Measurements from ENCODE around the gene RUNDC3A.

Gene RUNDC3A

DNA sequence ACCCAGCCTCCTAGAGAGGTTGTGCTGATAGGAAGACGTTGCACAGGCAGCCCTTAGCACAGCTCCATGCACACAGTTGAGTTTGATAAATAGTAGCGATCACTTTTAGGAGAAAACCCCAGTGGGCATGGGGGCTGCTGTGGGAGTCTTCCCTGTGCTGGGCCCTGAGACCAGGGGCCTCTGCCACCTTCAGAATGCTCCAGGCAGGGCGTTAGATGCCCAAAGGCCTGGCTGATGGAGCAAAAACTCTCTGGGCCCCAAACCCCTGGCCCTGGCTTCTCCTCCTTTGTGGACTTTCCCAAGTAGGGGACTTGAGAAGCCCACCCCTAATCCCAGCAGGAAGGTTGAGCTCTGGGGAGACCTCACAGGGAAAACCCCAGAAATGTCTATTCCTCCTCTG is 26.1 kb upstream of the RUNDC3A start:
- DNase-seq (ENCODE audit: extremely low spot score, insufficient read length, low read depth) (no peak), FAIRE-seq (no peak)

DNA sequence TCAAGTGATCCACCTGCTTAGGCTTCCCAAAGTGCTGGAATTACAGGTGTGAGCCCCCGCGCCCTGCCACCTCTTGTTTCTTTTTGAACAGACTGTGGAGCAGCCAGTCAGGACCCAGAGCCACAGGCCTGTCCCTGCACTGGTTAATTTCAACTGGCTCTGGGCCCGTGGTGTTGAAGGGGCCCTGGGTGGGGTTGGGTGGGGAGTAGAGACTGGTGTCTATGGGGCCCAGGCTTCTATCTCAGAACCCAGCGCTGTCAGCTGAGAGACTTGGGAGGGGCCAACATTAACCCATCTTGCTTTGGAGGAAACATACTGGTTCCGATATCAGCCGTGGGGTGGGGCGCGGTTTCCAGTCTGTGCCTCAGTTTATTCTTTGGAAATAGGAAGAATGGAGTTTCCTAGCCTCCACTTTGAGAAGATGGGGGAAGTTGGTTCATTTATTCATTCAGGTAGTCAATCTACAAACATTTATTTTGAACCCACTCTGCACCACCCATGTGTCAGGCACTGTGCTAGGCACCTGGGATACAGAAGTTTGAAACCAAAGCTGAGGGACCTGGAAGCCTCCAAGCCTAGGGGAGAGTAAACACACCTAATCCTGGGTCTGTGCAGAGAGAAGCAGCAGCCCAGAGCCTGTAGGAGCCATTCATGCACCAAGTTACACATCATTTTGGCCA is 24.9 kb upstream of the RUNDC3A start:
- no peak for FAIRE-seq
- DNase-seq (ENCODE audit: extremely low spot score, insufficient read length, low read depth): no peak

DNA sequence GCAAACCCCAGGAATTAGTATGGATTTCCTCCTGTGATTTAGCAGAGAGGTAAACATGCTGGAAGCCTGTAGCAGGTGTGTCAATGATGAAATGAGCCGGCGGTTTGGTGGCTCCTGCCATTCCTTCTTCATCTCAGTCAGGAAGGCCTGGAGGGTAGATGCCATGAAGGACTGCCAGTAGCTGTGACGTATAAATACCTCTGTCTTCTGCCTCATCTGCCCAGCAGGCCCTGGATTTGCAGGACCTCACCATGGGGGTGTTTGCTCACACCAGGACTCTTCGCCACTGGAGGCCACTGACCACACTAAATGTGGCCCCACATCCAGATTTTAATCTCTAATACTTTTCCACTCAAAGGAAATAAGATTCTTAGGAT is 24.4 kb upstream of the RUNDC3A start:
- FAIRE-seq: no peak
- no peak for DNase-seq (ENCODE audit: extremely low spot score, insufficient read length, low read depth)

DNA sequence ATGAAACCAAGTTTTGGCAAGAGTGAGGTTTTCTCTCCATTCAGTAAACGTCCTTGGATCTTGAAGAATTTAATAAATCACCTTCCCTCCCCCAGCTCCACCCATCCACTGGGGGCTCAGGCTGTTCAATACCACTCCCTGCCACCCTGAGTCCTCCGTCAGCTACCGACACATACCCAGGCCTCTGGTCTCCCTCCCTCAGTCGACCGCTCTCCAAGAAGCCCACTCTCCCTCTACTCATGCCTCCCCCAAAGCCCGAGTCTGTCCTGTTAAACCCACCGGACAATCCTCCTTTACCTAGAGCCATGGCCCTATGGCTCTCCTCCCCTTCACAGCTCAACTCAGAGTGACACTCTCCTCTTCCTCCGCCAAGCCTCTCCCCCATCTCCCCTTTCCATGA is 20.8 kb upstream of the RUNDC3A start:
- DNase-seq (ENCODE audit: extremely low spot score, insufficient read length, low read depth) (no peak), FAIRE-seq (no peak)

DNA sequence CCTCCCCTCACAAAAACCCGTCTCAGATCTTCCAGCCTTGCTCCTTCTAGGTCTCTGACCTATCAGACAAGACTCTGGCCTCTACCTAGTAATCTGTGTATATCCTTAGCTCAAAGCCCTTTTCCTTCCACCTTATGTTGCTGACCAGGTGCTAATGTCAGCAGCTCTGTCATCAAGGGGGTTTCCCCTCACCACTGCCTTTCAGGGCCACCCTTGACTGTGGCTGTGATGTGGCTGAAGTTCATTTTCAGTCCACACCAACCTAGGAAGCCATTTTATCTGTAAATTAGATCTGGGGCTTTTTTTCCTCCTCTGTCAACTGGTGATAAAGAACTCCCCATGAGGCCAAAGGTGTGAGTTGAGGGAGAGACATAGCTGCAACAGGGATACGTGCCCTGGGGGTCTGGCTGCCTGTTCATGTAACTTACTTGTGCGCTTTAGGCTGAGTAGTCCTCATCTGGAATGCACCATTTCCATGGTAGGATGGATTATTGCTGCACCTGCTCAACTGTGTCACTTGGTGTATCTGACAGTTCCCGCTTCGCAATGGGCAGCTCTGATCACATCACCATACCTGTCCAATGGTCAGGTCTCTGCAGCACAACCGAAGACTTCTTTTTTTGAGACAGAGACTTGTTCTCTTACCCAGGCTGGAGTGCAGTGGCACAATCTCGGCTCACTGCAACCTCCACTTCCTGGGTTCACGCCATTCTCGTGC is 14.7 kb upstream of the RUNDC3A start:
- DNase-seq (ENCODE audit: extremely low spot score, insufficient read length, low read depth): no peak
- FAIRE-seq: no peak

DNA sequence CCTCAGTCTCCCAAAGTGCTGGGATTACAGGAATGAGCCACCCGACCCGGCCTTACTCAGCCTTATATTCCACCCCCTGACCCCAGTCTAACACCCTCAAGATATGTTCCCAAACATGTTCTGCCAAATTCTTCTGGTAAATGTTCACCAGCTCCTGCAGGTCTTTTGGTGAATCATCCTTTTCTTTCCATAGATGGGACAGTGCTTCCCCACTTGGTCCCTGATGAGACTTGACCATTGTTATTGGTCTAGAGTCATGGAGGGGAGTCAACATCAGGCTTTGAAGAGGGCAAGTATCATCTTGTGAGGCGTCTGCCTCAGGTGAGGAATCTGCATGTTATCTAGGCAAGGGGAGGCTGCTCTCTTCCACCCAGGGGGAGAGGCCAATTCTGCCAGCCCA is 10.4 kb upstream of the RUNDC3A start:
- no peak for FAIRE-seq
- DNase-seq (ENCODE audit: extremely low spot score, insufficient read length, low read depth): no peak

DNA sequence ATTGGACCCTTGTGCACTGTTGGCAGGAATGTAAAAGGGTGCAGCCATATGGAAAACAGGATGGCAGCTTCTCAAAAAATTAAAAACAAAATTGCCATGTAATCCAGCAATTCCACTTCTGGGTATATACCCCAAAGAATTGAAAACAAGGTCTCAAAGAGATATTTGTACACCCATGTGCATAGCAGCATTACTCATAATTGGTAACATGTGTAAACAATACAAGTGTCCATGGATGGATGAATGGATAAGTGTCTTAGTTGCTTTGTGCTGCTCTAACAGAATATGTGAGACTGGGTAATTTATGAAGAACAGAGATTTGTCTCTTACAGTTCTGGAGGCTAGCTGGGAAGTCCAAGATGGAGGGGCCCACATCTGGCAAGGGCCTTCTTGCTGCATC is 3.8 kb upstream of the RUNDC3A start:
- DNase-seq (ENCODE audit: extremely low spot score, insufficient read length, low read depth): no peak
- no peak for FAIRE-seq

DNA sequence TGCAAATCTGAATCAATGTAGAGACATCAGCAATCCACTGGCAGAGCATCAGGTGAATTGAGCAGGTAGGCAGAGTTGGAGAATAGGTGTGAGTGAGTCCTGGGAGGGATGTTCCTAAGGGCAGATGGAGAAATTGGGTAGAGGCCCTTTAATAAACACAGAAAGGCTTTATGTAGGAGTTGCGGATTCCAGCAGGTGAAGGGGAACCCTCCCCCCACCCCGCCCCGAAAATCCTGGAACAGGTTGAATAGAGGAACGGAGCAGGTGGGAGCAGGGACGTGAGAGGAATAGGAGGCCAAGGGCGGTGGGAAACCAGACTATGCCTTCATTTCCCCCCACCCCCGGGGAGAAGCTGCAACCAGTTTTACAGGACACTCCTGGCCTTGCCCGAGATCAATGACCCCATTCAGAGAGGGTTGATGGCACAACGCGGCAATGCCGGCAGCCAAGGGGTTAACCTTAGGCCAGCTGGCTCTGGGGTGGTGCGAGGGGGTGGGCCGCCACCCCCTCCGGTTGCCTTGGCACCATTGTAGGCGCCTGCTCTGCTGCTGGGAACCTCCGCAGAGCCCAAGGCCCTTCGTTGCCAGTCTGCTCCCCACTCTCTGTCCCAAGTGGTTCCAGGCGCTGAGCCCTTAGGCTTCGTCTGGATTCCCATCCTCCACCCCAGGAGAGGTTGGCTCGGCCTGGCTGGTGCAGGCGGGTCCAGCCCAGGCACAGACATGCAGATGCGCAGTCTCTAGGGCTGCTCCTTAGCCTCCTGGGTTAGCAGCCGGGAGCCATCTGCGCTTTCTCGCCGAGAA is 814 bp upstream of the RUNDC3A start:
- FAIRE-seq: no peak
- DNase-seq (ENCODE audit: extremely low spot score, insufficient read length, low read depth): no peak

DNA sequence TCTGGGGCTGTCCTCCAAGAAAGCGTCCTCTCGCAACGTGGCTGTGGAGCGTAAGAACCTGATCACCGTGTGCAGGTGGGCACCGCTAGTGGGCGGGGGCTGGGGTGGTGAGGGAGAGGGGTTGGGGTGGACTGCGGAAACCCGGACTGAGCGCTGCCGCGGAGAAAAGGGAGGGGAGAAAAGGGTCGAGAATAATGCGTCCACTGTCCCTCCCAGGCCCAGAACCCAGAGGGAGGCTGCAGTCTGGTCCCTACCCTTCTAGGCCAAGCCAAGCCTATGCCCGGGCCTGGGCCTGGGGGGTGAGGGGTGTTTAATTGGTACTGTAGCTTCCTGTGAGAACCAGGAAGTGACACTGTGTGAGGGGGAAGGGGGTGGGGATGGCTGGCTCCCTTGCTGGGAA is 464 bp downstream of the RUNDC3A start:
- DNase-seq (ENCODE audit: extremely low spot score, insufficient read length, low read depth) (no peak), FAIRE-seq (no peak)

DNA sequence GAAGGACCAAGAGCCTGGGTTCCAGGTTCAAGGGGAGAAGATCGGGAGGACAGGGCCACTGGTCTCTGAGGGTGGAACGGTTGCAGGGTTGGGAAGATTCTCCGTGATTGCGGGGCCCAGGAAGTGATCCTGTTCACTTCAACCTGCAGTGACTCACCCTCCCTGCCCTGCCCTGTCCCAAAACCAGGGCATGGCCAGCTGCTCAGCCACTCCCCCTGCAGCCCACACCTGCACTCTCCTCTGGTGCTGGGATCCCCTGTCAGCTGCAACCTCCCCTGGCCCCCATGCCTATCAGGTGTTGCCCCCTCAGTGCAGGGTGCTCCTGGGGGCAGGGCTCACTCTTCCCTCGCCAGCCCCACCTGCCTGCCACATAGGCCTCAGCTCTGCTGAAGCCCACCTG is 1.1 kb downstream of the RUNDC3A start:
- FAIRE-seq: no peak
- no peak for DNase-seq (ENCODE audit: extremely low spot score, insufficient read length, low read depth)

DNA sequence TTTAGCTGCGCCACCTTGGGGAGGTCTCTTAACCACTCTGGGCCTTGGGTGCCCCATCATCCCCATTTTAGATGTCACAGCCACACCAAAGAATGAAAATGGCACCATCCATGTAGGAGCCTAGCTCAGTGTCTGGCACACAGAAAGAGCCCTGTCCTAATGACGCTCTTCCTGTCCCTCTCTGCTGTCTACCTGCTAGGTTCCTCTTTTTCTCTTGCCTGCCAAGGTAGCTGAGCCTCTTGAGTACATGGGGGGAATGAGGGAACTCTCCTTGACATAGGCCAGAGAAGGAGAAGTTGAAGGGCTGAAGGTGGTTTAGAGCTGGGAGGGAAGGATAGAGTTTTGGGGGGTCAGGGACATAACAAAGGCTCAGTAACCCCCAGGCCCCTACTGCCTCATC is 1.8 kb downstream of the RUNDC3A start:
- FAIRE-seq: no peak
- DNase-seq (ENCODE audit: extremely low spot score, insufficient read length, low read depth): no peak

DNA sequence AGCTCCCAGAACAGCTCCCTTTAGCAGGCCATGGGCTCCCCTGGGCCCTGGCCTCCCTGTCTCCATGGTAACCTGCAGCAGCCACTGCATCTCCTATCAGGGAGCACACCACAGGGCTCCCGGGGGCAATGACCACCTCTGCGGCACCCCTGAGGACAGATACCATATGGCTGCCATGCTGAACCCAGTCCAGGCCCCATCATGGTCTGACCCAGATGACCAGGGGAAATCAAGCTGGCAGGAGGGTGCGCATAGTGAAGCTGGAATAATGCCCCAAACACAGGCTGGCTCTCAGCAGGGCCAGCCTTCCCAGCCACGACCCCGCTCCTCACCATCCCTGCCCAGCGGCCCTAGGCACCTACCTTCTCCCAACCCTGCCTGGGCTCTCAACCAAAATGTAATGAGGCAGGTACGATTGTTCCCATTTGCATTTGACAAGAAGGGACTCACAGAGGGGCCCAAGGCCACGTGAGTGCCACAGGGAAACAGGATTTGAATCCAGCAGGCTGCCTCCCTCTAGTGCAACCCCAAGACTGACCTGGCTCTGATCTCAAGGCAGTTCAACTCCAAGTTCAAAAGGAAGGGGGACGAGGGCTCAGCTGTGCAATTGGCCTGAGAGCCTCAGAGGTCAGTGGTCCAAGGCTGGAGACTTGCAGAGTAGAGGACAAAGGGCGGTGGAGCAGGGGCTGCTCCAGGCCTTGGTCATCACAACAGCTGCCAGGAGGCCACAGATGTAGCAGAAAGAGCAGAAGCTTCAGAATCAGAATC is 2.4 kb downstream of the RUNDC3A start:
- no peak for DNase-seq (ENCODE audit: extremely low spot score, insufficient read length, low read depth)
- no peak for FAIRE-seq

DNA sequence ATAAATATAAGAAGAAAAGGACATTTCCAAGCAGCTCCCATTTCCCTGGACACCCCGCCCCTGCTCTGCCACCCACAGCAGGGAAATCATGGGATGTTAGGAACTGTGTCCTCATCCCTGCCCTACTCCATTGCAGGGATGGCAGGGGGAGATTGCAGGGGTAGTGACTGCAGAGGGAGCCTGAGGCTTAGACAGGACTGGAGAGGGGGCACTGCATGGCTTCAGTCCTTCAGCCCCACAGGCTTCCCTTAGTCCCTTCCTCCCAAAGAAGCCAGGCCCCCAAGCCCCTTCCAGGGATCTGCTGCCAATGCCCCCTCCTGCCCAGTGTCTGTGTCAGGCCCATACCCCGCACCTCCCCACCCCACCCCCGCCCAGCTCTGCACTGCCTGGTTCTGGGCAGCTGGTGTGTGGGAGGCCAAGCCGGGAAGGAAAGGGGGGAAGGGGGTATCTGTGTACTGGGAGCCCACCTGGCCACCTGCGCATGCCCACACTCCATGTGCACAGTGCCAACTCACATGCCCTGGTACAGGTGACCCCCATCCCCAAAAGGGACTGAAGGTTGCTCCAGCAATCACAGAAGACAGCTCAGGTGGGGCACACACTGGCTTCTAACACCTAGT is 3.3 kb downstream of the RUNDC3A start:
- no peak for FAIRE-seq
- DNase-seq (ENCODE audit: extremely low spot score, insufficient read length, low read depth): no peak

DNA sequence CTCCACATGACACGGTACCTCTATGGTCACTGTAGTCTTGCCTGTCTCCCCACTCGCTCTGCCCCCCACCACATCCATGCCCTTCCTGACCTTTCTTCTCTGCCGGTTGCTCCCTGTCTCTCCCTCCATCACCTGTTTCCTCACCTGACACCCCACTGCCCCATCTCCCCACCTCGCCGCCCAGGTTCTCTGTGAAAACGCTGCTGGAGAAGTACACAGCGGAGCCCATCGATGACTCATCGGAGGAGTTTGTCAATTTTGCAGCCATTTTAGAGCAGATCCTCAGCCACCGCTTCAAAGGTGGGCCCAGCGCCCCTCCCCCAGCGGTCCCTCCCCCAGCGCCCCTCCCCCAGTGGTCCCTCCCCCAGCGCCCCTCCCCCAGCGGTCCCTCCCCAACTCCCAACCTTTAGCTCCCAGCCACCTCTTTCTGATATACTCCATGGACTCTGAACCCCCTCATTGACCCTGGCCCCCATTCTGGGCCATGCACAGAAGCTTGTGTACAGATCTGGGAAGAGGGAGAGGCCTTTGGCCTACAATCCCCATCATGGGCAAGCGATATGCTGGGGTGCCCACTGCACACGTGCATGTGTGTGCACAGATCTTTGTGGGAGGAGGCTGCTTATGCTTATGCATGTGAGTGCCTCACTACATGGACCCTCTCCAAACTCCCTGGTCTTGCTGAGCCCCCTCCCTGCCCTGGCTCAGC is 4.1 kb downstream of the RUNDC3A start:
- no peak for DNase-seq (ENCODE audit: extremely low spot score, insufficient read length, low read depth)
- no peak for FAIRE-seq

DNA sequence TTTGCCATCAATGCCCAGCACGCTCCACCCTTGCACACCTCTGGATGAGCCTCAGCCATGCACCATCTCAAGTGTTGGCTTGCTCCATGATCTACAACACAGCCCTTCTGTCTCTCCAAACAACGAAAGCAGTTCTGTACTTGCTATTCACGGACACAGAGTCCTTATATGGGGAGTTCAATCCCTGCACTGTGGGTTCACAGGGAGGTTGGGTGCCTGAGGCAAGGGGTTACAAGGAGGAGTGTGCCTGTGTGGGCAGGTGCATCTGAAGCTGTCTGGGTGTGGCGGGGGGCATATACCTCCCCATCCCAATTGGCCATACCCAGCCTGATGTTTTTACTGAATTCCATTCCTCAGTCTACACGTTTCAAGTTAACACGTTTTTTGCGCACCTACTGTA is 5.6 kb downstream of the RUNDC3A start:
- DNase-seq (ENCODE audit: extremely low spot score, insufficient read length, low read depth) (no peak), FAIRE-seq (no peak)

DNA sequence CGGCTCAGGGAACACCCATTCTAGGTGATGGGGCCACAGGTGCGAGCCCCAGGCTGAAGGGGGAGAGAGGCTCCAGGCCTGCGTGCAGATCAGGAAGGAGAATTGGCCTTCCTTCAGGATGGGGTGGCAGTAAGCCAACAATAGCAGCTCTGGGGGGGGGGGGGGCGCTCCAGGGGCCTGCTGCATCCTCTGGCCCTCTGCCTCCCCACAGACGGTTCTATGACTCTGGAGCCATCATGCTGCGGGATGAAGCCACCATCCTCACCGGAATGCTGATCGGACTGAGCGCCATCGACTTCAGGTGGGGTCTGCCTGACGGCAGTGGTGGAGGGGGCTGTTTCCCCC is 6.1 kb downstream of the RUNDC3A start:
- FAIRE-seq: no peak
- no peak for DNase-seq (ENCODE audit: extremely low spot score, insufficient read length, low read depth)

DNA sequence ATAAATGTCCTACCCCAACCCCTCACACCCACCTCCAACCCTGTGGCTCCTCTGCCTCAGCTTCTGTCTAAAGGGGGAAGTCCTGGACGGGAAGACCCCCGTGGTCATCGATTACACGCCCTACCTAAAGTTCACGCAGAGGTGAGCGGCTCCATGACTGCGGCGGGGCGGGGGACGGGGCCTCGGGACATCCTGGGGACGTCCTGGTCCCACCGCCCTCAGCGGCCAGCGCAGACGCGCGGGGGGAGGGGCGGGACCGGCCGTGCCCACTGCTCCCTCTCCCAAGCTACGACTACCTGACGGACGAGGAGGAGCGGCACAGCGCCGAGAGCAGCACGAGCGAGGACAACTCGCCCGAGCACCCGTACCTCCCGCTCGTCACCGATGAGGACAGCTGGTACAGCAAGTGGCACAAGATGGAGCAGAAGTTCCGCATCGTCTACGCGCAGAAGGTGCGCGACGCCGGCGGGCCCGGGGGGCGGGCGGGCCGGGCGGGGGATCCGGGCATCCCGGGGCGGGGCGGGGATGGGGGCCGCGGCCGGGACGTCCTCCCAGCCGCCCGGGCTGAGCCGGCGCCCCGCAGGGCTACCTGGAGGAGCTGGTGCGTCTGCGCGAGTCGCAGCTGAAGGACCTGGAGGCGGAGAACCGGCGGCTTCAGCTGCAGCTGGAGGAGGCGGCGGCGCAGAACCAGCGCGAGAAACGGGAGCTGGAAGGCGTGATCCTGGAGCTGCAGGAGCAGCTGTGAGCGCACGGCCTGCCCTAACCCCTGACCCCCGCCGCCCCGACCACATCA is 6.7 kb downstream of the RUNDC3A start:
- FAIRE-seq (no peak), DNase-seq (ENCODE audit: extremely low spot score, insufficient read length, low read depth) (no peak)

DNA sequence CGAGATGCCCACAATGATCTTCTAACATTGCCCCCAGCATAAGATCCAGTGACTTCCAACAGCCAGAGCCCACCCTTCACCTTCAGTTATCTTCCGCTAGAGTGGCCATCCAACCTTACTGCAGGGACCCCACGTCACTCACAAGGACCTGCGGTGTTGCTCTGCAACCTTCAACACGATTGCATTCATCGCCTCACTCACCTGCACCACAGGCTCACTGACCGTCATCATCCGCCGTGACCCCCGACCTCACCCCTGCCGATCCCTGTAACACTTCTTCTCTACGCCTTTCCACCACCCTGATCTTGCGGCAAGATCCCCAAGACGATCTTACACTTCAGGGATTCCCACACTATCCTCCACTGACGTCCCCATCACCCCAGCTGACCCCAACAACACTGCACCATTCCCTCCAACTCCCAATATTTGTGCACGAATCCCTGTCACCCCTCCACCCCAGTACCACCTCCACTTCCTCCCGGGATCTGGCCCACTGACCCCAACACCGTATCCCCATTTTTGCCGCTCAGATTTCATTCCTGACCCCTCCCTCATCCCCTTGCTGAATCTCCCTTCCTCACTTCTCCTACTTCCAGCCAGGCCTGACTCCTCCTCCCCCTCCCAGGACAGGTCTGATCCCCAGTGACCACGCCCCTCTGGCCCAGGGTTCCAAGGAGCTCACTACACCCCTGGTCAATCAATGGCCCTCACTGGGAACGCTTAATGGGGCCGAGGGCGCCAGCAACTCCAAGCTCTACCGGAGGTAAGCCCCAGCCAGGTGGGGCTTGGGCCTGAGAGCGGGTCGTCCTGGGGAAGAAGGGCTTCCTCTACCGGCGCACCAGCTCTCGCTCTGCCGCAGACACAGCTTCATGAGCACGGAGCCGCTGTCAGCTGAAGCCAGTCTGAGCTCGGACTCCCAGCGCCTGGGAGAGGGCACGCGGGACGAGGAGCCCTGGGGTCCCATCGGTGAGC is 7.6 kb downstream of the RUNDC3A start:
- no peak for FAIRE-seq

More for the DNA sequence above, 7.6 kb downstream of the RUNDC3A start:
- no peak for DNase-seq (ENCODE audit: extremely low spot score, insufficient read length, low read depth)

Measured in GM18507 (cell line).